Gastrocnemius medialis (tissue), 4 donors: Measurements from ENCODE around the gene JCHAIN. TPM values are rescaled to one million over a fixed set of nuclear protein-coding genes. Genes with fewer than 3 reads are reported as not detected.

Experiments
- ATAC-seq, 2 donors: fragments of 150-250 bp; one replicate each; pipeline ENCODE4 v1.9.1; 2016
- DNase-seq, 2 donors: peaks; one replicate each; pipeline ENCODE4 v3.0.0-alpha.2; 2019
- H3K27ac ChIP-seq, 4 donors: fragments of 200-600 bp; sonication (generic); 1 replicate in 1 of 4; 2 replicates in 3 of 4; pipeline ENCODE4 v1.5.1; 2016 to 2018; ENCODE audit warnings: mild to moderate bottlenecking in 2 of 4, moderate library complexity in 1 of 4
- H3K27me3 ChIP-seq, 3 donors: fragments of 200-600 bp; sonication (generic) in 2 of 3; 1 replicate in 1 of 3; 2 replicates in 2 of 3; pipeline versions ENCODE4 v1.5.1 to v1.6.0; 2016 to 2019; ENCODE audit warnings: mild to moderate bottlenecking in 1 of 3, moderate library complexity in 1 of 3
- H3K36me3 ChIP-seq, 2 donors: fragments of 200-600 bp; sonication (generic) in 1 of 2; one replicate each; pipeline ENCODE4 v1.5.1; 2017 to 2018
- H3K4me1 ChIP-seq, 2 donors: fragments of 200-600 bp; sonication (generic) in 1 of 2; one replicate each; pipeline ENCODE4 v1.5.1; 2016 to 2017; ENCODE audit warnings: mild to moderate bottlenecking in 2 of 2
- H3K4me3 ChIP-seq, 4 donors: fragments of 200-600 bp; sonication (generic) in 3 of 4; 1 replicate in 1 of 4; 2 replicates in 3 of 4; pipeline ENCODE4 v1.5.1; 2016 to 2019; ENCODE audit warnings: mild to moderate bottlenecking in 2 of 4
- H3K9me3 ChIP-seq, 3 donors: fragments of 200-600 bp; sonication (generic) in 2 of 3; 1 replicate in 1 of 3; 2 replicates in 2 of 3; pipeline ENCODE4 v1.5.1; 2016 to 2019
- CTCF ChIP-seq, 5 experiments: fragments of 450-650 bp in 3 of 5; fragments of 200-600 bp in 2 of 5; sonication (generic) in 2 of 5; IDR thresholded peaks in 4 of 5; conservative IDR thresholded peaks in 1 of 5; 1 replicate in 4 of 5; 2 replicates in 1 of 5; pipeline ENCODE4 v1.5.1; 2016 to 2019; ENCODE audit warnings: antibody characterized with exemption in 5 of 5, mild to moderate bottlenecking in 3 of 5, moderate library complexity in 3 of 5
- POLR2A ChIP-seq, 2 donors: fragments of 450-650 bp; IDR thresholded peaks; one replicate each; pipeline ENCODE4 v1.6.1; 2017; ENCODE audit warnings: antibody characterized with exemption in 2 of 2, mild to moderate bottlenecking in 2 of 2, moderate library complexity in 2 of 2
- in situ Hi-C, 4 donors: fragments of 200-750 bp; cut with MboI; loops; one replicate each; pipeline versions ENCODE4 v1.15.0 to v1.8.0; 2017; ENCODE audit warnings: low sequenced_read_pairs in 4 of 4
- intact Hi-C: fragments of 100-400 bp; cut with DNase I; formaldehyde crosslinking; loops from one replicate; pipeline ENCODE4 v1.15.1; 2023; ENCODE audit warnings: low total_unique reads
- total RNA-seq, 4 donors: library from RNA; depleted of rRNA; stranded (reverse); fragments of >200 nt; gene quantifications; one replicate each; pipeline versions ENCODE4 v1.1.0 to v1.2.3, GENCODE V29; 2016

Gene JCHAIN
- total RNA-seq, 4 donors from 2014 or later: 0.55 to 3.9 (median 0.60) TPM; not detected in 1

GRCh38 chr4:70674731-70675130, 8.4 kb upstream of the JCHAIN start:
- Histone ChIP-seq H3K36me3 (no peaks in the 10 kb centered on the region), H3K27ac (no peak overlapping the region), H3K27me3 (no peaks in the 10 kb centered on the region), H3K4me3 (no peak overlapping the region), H3K9me3 (no peaks in the 10 kb centered on the region), H3K4me1 (no peaks in the 10 kb centered on the region)
- intact Hi-C loops (no loop called here), in situ Hi-C loops (loop anchor here (25.0 kb wide), 2 partner anchors 313 to 338 kb away; partner anchors contain the start of gene DCK (in 2 of the 4))
- DNase-seq (no peak), ATAC-seq (no peak)
- TF ChIP-seq POLR2A (IDR thresholded peaks at IDR 0.05) (no peak), CTCF (IDR thresholded peaks at IDR 0.05 in 4 of 5, conservative IDR thresholded peaks at IDR 0.05 in 1 of 5) (no peak)

- no peak for DNase-seq
- no peaks in the 10 kb centered on the region for H3K4me1 ChIP-seq
- H3K27ac ChIP-seq: no peak overlapping the region
- intact Hi-C loops (no loop called here), in situ Hi-C loops (loop anchor here in 3 of 4 donors (25.0 kb wide), 2 partner anchors 313 to 338 kb away; partner anchors contain the start of gene DCK (in 1 of the 3))
- no peak for ATAC-seq
- no peaks in the 10 kb centered on the region for H3K27me3 ChIP-seq
- TF ChIP-seq POLR2A (IDR thresholded peaks at IDR 0.05): no peak
- no peak for TF ChIP-seq CTCF (IDR thresholded peaks at IDR 0.05 in 4 of 5, conservative IDR thresholded peaks at IDR 0.05 in 1 of 5)
- no peak overlapping the region for H3K4me3 ChIP-seq
- H3K9me3 ChIP-seq: no peaks in the 10 kb centered on the region
- no peaks in the 10 kb centered on the region for H3K36me3 ChIP-seq
These were observed 7.9 kb upstream of the JCHAIN start for GRCh38 chr4:70674191-70674590.

DNA sequence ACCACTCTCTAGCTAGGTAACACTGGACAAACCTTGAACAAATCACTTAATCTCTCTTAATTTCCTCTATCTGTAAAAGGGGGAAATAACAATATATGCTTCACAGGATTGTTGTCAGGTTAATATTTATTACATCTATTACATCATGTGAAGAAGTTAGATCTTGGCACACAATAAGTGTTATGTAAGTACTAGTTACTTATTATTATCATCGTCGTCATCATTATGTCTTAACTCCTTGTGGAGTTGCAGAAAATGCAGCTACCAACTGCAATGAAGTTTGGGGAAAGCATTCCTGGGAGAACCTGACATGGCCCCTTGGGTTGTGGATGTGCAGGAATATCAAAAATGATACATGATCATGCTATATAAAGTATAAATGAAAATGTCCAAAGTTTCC, 4.8 kb upstream of the JCHAIN start:
- intact Hi-C loops: no loop called here
- H3K4me1 ChIP-seq: no peaks in the 10 kb centered on the region
- ATAC-seq (no peak), DNase-seq (no peak)
- in situ Hi-C loops: loop anchor here in 3 of 4 donors (25.0 kb wide), 2 partner anchors 316 to 341 kb away; partner anchors contain the start of gene DCK (in 1 of the 3)
- no peaks in the 10 kb centered on the region for H3K36me3 ChIP-seq
- TF ChIP-seq POLR2A (IDR thresholded peaks at IDR 0.05) (no peak), CTCF (IDR thresholded peaks at IDR 0.05 in 4 of 5, conservative IDR thresholded peaks at IDR 0.05 in 1 of 5) (no peak)
- H3K9me3 ChIP-seq: no peaks in the 10 kb centered on the region
- no peak overlapping the region for H3K4me3 ChIP-seq
- no peaks in the 10 kb centered on the region for H3K27me3 ChIP-seq
- H3K27ac ChIP-seq: no peak overlapping the region

DNA sequence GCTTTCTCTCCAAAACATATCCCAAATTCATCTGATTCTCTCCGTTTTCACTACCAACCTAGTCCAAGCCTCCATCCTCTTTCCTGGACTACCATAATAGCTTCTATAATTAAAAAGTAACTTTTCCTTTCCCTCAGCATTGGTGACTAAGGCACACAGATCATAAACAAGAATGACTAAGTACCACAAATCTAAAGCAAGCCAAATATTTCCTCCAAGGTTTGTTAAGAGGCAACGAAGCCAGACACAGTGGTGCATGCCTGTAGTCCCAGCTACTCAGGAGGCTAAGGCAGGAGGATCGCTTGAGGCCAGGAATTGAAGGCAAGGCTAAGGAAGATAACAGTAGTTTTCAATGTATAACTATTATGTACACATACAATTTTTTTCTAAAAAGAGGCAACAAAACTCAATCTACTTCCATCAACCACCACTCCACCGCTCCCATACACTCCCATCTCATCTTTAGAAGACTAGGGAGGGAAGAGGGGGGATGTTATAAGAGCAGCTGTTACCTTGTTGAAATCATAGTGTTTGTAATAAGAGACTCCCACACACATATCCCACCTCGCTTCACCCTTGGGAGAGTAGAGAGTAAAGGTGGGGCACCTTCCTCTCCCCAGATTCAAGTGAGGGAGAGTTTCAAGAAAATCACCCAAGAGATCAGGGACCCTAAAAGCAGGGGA, 4.2 kb upstream of the JCHAIN start:
- in situ Hi-C loops: loop anchor here in 3 of 4 donors (25.0 kb wide), 2 partner anchors 317 to 342 kb away; partner anchors contain the start of gene DCK (in 1 of the 3)
- intact Hi-C loops: no loop called here
- Histone ChIP-seq H3K36me3 (no peaks in the 10 kb centered on the region), H3K27ac (no peak overlapping the region), H3K4me3 (no peak overlapping the region), H3K9me3 (no peaks in the 10 kb centered on the region), H3K27me3 (no peaks in the 10 kb centered on the region), H3K4me1 (no peaks in the 10 kb centered on the region)
- no peak for DNase-seq
- TF ChIP-seq POLR2A (IDR thresholded peaks at IDR 0.05) (no peak), CTCF (IDR thresholded peaks at IDR 0.05 in 4 of 5, conservative IDR thresholded peaks at IDR 0.05 in 1 of 5) (no peak)
- no peak for ATAC-seq
